ENCODE data around the gene PXK. TPM values are rescaled to one million over a fixed set of nuclear protein-coding genes. Genes with fewer than 3 reads are reported as not detected.

Gene PXK
- total RNA-seq, 1 donor: 57.9 TPM

DNA sequence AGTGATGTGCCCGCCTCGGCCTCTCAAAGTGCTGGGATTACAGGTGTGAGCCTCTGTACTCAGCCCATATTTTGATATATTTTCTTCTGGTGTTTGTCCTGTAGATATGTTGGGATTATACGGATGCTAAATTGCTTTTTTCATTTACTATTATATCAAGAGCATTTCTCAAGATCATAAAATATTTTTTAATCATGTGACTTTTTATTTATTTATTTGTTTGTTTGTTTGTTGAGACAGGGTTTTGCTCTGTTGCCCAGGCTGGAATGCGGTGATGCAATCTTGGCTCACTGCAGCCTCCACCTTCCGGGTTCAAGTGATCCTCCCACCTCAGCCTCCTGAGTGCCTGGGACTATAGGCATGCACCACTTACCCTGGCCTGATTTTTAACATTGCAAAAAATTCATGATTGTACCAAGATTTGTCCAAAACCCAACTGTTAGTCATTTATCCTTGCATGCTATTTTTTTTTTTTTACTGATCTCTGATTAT, 2.7 kb upstream of the PXK start:
- no peak for DNase-seq (ENCODE audit: low read depth)
- no peak for TF ChIP-seq CTCF (IDR thresholded peaks at IDR 0.05; ENCODE audit: insufficient read depth, low read depth, low read length)
- no peak overlapping the region for H3K4me3 ChIP-seq (ENCODE audit: low read depth, low read length)

- no peak for TF ChIP-seq CTCF (IDR thresholded peaks at IDR 0.05; ENCODE audit: insufficient read depth, low read depth, low read length)
- no peak for DNase-seq (ENCODE audit: low read depth)
- no peak overlapping the region for H3K4me3 ChIP-seq (ENCODE audit: low read depth, low read length)
Observed at GRCh38 chr3:58331593-58332152, 1.0 kb upstream of the PXK start.

DNA sequence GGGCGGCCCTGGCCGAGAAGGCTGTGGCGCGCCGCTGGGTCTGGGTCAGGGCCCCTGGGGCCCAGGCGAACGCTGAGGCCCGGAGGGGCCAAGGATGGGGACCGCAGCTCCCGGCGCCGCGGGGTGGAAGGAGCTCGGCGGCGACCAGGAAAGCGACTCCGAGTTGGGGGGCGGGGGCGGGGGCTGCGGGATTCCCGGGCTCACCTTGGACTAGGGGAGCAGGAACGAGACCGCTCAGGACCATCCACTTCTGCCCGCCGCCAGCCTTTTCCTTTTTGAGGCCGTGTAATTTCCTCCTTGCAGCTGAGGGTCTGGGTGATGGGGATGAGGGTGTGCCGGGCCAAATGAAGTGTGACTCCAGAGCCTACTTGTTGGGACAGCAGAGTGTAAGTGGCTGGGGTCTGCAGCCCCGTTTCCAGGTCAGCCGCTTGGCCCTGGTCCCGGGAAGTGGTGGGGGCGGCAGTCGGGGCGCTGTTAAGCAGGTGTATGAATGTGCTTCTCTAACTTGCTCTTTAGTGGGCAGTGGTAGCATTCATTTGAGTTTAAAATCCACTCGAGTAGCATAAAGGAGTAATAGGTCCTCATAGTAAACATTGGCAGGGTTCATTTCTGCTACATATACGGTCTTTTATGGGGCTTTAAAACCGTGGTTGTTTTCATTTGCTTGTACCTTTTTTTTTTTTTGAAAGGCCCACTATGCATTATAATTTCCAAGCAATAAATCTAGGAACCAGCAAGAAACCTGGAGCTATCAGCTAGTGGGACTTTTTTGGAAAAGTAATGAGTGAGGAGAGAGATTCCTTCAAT, 717 bp downstream of the PXK start:
- DNase-seq (ENCODE audit: low read depth): no peak
- H3K4me3 ChIP-seq (ENCODE audit: low read depth, low read length): peak overlapping the region; percentile 90
- no peak for TF ChIP-seq CTCF (IDR thresholded peaks at IDR 0.05; ENCODE audit: insufficient read depth, low read depth, low read length)

GRCh38 chr3:58334013-58334321, 1.3 kb downstream of the PXK start:
- TF ChIP-seq CTCF (IDR thresholded peaks at IDR 0.05; ENCODE audit: insufficient read depth, low read depth, low read length): no peak
- DNase-seq (ENCODE audit: low read depth): no peak
- peak overlapping the region; percentile 90 for H3K4me3 ChIP-seq (ENCODE audit: low read depth, low read length)

- TF ChIP-seq CTCF (IDR thresholded peaks at IDR 0.05; ENCODE audit: insufficient read depth, low read depth, low read length): no peak
- H3K4me3 ChIP-seq (ENCODE audit: low read depth, low read length): peak overlapping the region; percentile 90
- DNase-seq (ENCODE audit: low read depth): no peak
Observed at GRCh38 chr3:58334506-58334884, 1.8 kb downstream of the PXK start.

GRCh38 chr3:58335652-58335947, 2.9 kb downstream of the PXK start:
- DNase-seq (ENCODE audit: low read depth): no peak
- TF ChIP-seq CTCF (IDR thresholded peaks at IDR 0.05; ENCODE audit: insufficient read depth, low read depth, low read length): no peak
- H3K4me3 ChIP-seq (ENCODE audit: low read depth, low read length): peak overlapping the region; percentile 46

Measured in fibroblast of villous mesenchyme (primary cell).